Ascending aorta (tissue), 2 donors: ENCODE data around the gene FRMD1. TPM values are rescaled to one million over a fixed set of nuclear protein-coding genes. Genes with fewer than 3 reads are reported as not detected.

Experiments
- DNase-seq, 2 donors: peaks; one replicate each; pipeline ENCODE4 v3.0.0-alpha.2; 2019; ENCODE audit warnings: low spot score in 2 of 2
- H3K27ac ChIP-seq, 2 donors: fragments of 200-600 bp; sonication (generic); one replicate each; pipeline ENCODE4 v1.5.1; 2016 to 2017; ENCODE audit warnings: mild to moderate bottlenecking in 1 of 2
- H3K27me3 ChIP-seq: fragments of 200-600 bp; sonication (generic); one replicate; pipeline ENCODE4 v1.5.1; 2017
- H3K36me3 ChIP-seq, 2 donors: fragments of 200-600 bp; sonication (generic); one replicate each; pipeline ENCODE4 v1.5.1; 2016
- H3K4me1 ChIP-seq, 2 donors: fragments of 200-600 bp; sonication (generic); one replicate each; pipeline ENCODE4 v1.5.1; 2016 to 2017; ENCODE audit warnings: mild to moderate bottlenecking in 1 of 2
- H3K4me3 ChIP-seq, 2 donors: fragments of 200-600 bp; sonication (generic); one replicate each; pipeline ENCODE4 v1.5.1; 2016 to 2017; ENCODE audit warnings: mild to moderate bottlenecking in 1 of 2
- H3K9me3 ChIP-seq, 2 donors: fragments of 200-600 bp; sonication (generic); one replicate each; pipeline ENCODE4 v1.5.1; 2016
- intact Hi-C: fragments of 100-400 bp; cut with DNase I; formaldehyde crosslinking; loops from one replicate; pipeline ENCODE4 v1.15.1; 2023
- total RNA-seq: library from RNA; depleted of rRNA; stranded (reverse); fragments of >200 nt; gene quantifications from one replicate; pipeline ENCODE4 v1.1.0, GENCODE V29; 2016
- TF ChIP-seq, protein P1 (sequence below), 3 experiments: fragments of 200-600 bp in 2 of 3; fragments of 450-650 bp in 1 of 3; sonication (generic) in 2 of 3; IDR thresholded peaks; one replicate each; pipeline ENCODE4 v1.5.1; 2016 to 2019; ENCODE audit warnings: antibody characterized with exemption in 3 of 3, mild to moderate bottlenecking in 1 of 3, moderate library complexity in 1 of 3

FRMD1 gene
- total RNA-seq, 1 donor from 2014 or later: not detected

DNA sequence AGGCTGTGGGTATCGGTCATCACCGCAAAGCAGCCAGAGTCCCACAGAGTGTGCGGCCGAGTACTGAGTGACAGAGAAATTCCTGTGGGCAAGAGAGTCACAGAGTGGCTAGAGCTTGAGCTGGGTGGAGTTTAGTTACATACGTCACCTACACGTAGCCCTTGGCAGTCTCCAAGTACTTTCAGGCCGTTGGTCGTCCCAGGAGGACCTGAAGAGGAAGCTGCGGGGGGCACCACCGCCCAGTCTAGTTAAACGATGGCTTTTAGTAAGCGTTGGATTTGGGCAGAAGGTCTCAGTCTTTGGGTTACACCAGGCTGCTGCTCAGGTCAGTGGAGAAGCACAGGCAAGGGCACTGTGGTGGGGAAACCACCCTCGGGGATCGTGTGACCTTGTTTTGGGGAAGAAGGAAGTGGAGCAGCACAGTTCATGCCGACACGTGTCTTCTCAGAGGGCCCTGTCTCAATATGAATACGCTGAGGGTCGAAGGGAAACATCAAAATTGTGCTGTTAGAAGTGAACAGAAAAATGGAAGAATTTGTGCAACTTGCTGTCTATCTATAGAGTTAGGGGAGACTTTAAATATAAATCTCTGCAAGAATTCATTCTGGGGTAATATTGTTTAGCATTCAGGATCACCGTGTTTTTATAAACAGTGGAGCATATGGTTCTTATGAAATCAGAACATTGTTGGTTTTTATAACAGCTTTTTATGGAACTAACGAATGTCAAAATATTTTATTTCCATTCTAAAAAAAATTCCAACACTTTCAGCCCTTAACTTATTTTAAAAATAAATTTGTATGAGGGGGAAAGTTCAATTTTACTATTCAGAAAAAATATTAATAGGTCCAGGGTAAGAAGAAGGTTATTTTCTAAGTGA is 52.9 kb downstream of the FRMD1 start:
- no peaks in the 10 kb centered on the region for H3K9me3 ChIP-seq
- H3K36me3 ChIP-seq: no peaks in the 10 kb centered on the region
- no peaks in the 10 kb centered on the region for H3K4me1 ChIP-seq
- no peak overlapping the region for H3K27ac ChIP-seq
- no peak for DNase-seq
- TF ChIP-seq, protein P1, sequence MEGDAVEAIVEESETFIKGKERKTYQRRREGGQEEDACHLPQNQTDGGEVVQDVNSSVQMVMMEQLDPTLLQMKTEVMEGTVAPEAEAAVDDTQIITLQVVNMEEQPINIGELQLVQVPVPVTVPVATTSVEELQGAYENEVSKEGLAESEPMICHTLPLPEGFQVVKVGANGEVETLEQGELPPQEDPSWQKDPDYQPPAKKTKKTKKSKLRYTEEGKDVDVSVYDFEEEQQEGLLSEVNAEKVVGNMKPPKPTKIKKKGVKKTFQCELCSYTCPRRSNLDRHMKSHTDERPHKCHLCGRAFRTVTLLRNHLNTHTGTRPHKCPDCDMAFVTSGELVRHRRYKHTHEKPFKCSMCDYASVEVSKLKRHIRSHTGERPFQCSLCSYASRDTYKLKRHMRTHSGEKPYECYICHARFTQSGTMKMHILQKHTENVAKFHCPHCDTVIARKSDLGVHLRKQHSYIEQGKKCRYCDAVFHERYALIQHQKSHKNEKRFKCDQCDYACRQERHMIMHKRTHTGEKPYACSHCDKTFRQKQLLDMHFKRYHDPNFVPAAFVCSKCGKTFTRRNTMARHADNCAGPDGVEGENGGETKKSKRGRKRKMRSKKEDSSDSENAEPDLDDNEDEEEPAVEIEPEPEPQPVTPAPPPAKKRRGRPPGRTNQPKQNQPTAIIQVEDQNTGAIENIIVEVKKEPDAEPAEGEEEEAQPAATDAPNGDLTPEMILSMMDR (IDR thresholded peaks at IDR 0.05): no peak
- H3K27me3 ChIP-seq: no peaks in the 10 kb centered on the region
- intact Hi-C loops: no loop called here
- no peak overlapping the region for H3K4me3 ChIP-seq

DNA sequence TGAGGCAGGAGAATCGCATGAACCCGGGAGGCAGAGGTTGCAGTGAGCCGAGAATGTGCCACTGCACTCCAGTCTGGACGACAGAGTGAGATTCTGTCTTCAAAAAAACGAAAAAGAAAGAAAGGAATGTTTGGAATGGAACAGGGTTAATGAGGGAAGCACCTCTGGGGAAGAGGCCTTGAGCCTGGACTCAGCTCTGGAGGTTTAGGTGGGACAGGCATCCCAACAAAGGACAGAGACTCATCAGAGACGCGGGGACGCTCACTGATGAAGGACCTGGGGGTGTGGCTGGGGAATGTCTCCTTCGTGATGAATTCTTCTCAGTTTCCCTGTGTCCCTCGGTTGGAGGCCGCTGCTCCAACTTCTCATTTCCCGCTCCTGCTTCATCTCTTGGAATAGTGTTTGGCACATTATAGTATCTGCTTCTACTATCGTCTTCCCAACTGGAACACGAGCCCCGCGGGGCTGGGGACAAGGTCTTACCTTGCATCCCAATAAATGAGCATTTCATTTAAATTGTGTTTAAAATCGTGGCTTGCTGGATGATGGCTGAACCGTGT is 54.0 kb downstream of the FRMD1 start:
- intact Hi-C loops: no loop called here
- DNase-seq: no peak

DNA sequence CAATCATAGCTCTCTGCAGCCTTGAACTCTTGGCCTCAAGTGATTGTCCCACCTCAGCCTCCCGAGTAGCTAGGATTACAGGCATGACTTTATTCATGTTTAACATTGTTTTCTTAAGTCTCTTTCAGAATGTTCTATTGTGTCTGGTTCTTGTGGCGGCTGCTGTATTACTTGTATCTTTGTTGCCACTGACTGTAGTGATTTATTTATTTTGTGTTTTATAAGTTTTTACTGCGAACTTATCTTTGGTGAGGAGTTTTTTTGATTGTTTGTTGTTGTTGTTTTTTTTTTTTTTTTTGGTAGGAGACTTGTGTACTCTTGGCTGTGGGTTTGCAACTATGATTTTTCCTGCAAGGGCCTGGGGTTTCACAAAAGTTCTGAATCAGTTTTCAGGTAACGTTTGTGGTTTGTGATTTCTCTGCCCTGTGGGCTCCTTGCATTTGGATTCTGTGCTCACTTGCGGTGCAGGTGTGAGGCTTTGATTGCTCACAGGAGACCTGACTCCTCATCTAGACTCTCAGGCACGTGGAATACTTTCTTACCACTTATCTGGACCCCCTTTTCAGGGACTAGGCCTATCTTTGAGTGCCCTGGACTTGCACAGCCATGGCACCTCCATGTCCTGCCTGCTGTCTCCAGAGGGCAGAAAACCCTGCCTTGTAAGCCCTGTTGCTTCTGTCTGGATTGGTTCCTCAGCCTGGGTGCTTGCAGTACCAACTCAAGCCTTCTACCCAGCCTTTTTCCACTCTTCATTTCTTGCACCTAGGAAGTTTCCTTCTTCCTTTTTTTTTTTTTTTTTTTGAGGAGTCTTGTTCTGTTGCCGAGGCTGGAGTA is 56.3 kb downstream of the FRMD1 start:
- Histone ChIP-seq H3K27me3 (no peaks in the 10 kb centered on the region), H3K36me3 (no peaks in the 10 kb centered on the region), H3K4me3 (no peak overlapping the region), H3K4me1 (no peaks in the 10 kb centered on the region), H3K9me3 (no peaks in the 10 kb centered on the region), H3K27ac (no peak overlapping the region)
- DNase-seq: no peak
- TF ChIP-seq, protein P1 (IDR thresholded peaks at IDR 0.05): no peak
- intact Hi-C loops: no loop called here

More for the DNA sequence above, 54.0 kb downstream of the FRMD1 start:
- no peak overlapping the region for H3K4me3 ChIP-seq
- TF ChIP-seq, protein P1 (IDR thresholded peaks at IDR 0.05): no peak
- H3K9me3 ChIP-seq: no peaks in the 10 kb centered on the region
- H3K36me3 ChIP-seq: no peaks in the 10 kb centered on the region
- H3K27ac ChIP-seq: no peak overlapping the region
- H3K27me3 ChIP-seq: no peaks in the 10 kb centered on the region
- H3K4me1 ChIP-seq: no peaks in the 10 kb centered on the region

DNA sequence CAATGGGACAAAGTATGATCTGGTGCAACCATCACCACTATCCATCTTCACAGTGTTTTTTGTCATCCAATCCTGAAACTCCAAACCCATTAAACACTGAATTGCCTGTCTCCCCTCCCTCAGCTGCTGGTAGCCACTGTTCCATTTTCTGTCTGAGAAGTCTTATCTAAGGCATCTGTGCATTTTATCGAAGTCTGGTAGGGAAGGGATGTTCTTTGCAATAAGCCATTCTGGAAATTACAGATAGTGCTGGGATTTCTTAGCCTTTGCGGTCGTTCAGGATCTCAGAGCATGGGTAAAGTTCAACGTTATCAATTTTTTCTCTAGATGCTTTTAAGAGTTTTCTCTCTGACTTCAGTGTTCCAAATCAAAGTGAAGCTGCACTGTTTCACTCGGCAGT is 57.4 kb downstream of the FRMD1 start:
- Histone ChIP-seq H3K27me3 (no peaks in the 10 kb centered on the region), H3K27ac (no peak overlapping the region), H3K4me3 (no peak overlapping the region), H3K36me3 (no peaks in the 10 kb centered on the region), H3K4me1 (no peaks in the 10 kb centered on the region), H3K9me3 (no peaks in the 10 kb centered on the region)
- TF ChIP-seq, protein P1 (IDR thresholded peaks at IDR 0.05): no peak
- no peak for DNase-seq
- intact Hi-C loops: no loop called here

DNA sequence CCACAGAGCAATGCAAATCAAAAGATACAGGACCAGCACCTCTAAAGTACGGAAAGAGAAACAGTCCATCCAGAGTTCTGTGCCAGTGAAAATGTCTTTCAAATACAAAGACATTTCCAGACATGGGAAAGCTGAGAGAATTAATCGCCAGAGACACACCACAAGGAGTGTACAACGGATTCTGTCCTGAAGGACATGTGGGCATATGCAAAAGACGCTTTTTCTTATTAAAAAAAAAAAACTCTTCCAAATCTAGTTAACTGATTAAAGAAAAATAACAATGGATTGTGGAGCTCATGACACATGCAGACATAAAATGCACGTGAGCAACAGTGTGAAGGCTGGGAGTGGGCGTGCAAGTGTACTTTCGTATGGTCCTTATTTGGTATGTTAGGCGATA is 58.8 kb downstream of the FRMD1 start:
- Histone ChIP-seq H3K4me3 (no peak overlapping the region), H3K27ac (no peak overlapping the region), H3K36me3 (no peaks in the 10 kb centered on the region), H3K4me1 (no peaks in the 10 kb centered on the region), H3K9me3 (no peaks in the 10 kb centered on the region), H3K27me3 (no peaks in the 10 kb centered on the region)
- TF ChIP-seq, protein P1 (IDR thresholded peaks at IDR 0.05): no peak
- intact Hi-C loops: no loop called here
- no peak for DNase-seq
